Measurements from ENCODE around the gene GPC6.
"Not testable (repeated sequence)": the region's sequence is repeated elsewhere in the genome, so short reads cannot be mapped to it uniquely, and the experiment has no call there.

GPC6 gene

DNA sequence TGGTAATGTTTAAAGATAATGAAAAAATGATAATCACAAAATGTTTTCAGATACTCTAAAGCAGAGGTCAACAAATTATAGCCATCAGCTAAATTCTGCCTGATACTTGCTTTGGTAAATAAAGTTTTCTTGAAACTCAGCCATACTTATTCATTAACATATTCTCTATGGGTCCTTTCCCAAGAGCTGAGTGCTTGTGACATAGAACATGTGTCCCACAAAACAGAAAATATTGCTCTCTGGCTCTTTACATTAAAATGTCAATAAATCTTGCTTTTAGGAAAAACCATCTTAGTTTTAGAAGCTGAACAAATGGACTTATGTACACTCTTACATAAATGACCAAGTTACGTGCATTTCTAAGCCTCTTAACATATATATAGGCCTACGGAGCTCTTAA is 945.8 kb downstream of the GPC6 start:
- no peak for DNase-seq (ENCODE audit: low read depth)

DNA sequence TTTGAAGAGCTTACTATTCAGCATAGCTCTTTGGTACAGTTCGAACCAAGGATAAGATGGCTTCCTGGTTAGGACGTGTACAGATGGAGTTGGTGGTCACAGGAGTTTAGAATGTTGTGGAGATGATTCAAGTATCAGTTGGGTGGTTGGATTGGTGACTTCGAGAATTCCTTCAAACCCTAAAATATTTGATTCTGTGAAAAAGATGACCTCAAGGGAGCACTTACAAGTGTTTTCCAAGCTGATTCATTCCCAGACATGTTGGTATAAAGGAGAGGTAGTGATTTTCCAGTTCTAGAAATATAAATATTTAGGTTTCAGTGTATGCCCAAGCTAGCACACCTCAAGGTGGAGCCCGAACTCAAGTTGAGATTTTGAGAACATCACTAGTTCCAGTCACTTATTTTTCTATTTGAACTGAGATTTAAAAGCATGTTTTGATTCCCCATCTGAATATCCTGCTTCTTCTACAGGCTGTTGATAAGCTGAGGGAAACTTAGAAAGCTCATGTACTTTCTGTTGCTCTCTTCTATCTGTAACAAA is 946.8 kb downstream of the GPC6 start:
- peak; percentile 36 for DNase-seq (ENCODE audit: low read depth)

DNA sequence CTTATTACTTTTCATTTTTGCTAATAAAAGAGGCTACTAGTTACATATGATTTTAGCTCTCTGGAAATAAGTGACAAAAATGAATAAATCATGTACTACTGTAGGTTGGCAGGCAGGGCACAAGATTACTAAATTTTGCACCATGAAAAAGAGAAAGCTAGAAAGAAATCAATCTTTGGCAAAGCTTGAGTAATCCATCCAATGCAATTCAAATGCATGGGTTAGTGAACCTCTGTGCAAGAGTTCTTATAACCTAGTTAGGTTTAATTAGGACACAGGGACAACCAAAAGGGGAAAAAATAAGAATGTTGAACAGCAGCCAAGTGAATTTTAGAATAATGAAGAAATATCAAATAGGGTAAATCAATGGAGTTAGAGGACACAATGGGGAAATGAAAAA is 947.4 kb downstream of the GPC6 start:
- DNase-seq (ENCODE audit: low read depth) = no peak

DNA sequence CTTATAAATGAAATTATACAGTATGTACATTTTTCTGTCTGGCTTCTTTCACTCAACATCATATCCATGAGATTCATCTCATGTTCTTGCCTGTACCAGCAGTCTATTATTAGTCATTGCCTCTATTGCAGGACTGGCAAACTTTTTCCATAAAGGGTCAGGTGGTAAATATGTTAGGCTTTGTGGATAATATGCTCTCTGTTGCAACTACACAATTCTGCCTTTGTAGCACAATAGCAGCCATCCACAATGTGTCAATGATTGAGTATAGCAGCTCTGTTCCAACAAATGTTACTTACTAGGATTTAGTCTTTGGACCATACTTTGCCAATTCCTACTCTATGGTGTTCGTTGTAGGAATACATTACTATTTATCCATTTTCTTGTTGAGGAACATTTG is 948.5 kb downstream of the GPC6 start:
- no peak for DNase-seq (ENCODE audit: low read depth)

DNA sequence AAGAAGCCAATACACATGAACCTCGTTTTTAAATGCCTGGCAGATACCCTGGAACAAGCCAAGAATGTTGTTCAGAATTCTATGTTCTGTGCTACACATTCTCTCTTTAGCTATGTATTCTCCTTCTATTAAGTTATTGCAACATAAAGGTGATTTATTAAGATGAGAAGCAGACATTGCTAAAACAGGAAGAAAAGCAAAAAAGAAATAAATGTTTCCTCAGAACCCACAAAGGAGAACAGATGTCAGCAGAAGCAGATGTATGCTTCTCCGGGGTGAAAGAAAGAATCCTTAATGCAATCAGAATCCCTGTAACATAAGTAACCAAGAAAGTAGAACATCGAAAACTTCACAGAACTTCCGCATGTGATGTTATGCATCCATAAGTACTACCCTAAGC is 950.0 kb downstream of the GPC6 start:
- DNase-seq (ENCODE audit: low read depth) = no peak

DNA sequence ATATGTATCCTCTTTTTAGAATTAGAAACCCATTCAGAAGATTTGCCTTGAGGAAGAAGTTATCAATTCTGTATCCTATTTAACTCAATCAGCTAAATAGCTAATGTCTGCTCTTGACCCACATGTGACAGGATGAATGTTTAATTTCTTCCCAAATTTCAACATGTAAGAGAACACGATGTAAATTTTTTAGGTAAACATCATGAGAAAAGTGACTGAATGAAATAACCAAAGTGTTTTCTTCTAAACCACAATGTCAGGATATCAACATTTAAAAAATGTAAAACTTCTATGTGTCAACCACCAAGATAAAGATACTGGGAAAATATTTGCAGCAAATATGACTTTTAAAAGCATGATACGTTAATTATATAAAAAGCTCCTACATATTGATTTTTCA is 950.4 kb downstream of the GPC6 start:
- no peak for DNase-seq (ENCODE audit: low read depth)

DNA sequence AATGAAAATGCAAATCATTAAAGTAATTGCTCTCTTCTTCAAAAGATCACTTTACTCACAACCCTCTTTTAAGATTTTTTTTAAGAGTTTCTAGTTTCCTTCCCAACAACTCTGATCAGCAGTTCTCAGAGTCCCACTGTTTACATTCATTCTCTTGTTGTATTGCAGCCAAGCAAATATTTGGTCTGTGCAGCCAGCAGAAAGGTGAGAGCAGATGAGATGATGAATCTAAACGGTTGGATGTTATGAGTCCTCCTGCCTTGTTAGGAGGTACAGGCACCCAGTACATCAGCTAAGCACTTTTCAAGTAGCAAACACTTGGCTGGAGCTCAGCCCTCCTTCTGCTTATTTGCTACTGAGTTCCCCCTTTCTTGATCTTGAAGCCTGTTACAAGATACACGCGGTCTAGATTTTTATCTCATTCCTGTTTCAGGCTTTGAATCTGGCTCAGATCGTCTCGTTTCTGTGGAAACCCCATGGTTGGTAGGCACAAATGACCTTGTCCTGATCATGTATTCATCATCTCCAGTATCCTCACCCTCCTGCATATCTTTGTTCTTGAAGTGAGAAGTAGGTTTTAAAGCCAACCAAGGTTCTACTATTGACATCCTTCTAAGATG is 952.1 kb downstream of the GPC6 start:
- DNase-seq (ENCODE audit: low read depth) = no peak

DNA sequence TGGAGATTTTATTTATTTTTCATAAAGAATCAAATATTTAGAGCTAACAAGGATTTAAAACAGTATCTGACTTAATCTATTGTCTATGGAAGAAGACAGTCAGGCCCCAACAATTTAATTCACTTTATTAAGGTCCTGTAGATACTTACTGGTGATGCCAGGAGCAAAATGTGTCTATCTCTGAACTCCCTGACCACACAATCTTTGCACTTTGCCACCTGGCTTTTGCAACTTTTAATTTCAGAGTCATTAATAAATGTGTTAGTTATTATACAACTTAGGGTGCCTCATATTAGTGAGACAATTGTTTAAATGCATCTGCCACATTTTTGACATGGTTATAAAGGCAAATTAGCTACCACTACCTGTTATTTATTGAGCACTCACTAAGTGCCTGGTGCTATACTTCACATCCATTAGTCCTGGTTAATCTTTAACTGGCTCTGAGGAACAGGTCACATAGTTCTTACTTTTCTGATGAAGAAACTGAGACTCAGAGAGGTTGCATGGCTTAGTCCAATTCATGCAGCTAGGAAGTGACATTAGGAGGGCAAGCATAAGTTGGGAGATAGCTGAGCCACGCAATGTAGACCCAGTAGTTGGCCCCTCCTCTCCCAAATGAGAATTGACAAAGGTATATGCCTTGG is 955.0 kb downstream of the GPC6 start:
- no peak for DNase-seq (ENCODE audit: low read depth)

DNA sequence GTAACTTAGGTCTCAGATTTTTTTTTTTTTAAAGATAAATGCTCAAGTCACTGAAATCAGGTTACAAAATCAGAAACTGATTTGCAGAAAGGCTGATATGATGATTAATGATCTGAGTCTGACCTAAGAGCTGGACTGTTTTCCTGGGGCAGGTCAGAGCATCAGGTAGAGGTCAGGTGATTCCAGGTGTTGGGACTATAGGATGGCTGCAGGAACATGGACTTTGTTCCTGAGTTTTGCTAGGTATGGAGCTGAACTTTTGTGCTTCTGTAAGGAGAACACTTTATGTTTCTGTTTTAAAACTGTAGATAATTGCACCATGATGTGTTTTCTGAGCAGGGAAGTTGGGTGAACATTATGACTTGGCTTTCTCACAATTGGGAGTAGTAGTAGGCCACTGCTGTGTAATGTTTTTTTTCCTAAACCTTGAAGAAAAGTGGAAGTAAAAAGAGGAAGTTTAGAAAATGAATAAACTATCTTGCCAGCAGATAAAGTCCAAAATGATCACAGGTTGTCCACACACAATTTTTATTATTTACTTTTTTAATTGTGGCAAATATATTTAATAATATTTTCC is 955.7 kb downstream of the GPC6 start:
- DNase-seq (ENCODE audit: low read depth) = no peak

DNA sequence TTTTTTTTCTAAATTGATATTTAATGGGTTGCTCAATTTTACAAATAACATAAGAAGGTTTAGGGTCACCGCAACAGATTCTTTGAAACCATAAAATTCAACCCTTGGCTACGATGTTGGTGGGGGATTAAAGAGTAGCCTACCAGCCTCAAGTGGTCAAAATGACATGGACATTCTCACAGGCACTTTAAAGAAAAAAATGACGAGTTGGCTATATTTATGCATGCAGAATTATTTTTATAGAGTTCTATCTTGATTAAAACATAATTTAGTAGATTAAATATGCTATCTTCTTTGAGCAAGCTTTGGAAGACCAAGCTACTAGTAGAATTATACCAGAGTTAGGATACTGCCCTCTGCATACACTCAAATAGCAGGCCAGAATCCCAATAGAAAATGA is 959.9 kb downstream of the GPC6 start:
- no peak for DNase-seq (ENCODE audit: low read depth)

DNA sequence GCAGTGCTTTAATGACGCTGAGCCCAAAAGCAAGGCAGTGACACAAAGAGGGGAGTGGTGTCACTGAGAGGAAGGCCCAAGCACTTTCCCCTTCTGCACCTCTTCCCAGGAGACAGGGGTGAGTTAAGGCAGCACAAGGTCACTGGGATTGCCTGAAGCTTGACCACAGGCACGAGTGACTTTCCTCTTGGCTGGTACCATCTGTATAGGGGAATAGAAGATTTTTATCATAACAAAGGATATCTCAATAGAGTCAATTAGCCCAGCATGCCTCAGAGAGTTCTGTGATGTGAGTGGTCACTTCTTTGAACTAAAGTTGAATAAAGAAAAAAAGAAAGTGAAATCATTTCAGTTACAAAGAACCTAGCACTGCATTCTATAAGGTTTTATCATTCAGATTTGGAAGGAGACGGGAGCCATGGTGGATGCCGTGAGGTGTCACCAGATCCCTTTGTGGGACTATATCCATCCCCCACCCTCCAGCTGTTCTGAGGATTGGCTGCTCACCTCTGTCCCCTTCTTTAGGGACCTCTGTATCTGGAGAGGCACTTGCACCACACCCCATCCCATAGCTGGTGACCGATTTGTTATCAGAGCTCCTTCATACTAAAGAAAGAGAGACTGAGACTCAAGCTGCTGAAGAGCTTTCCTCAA is 961.7 kb downstream of the GPC6 start:
- no peak for DNase-seq (ENCODE audit: low read depth)

DNA sequence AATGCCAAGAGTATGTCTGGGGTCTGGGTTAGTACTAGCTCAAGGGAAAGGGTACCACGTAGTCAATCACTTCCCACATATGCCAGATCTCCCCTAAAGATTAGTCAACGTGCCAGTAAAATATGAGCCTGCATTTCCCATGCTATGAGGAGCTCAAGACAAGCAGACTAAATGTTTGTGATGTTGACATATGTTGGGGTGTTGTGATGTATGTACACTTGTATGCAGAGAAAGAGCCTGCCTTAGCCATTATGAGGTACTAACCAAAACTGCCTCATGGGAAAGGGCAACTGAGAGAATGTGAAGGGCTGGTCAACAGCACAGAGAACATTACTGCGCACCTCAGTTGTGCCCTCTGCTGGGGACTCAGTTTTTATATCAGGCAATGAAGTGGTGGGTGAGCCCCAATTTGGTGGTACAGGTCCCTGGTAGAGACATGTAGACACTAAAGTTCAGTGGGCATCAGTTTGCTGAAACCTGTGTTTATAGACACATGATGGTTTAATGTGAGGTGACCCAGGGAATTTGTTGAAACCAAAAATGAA is 965.9 kb downstream of the GPC6 start:
- no peak for DNase-seq (ENCODE audit: low read depth)

DNA sequence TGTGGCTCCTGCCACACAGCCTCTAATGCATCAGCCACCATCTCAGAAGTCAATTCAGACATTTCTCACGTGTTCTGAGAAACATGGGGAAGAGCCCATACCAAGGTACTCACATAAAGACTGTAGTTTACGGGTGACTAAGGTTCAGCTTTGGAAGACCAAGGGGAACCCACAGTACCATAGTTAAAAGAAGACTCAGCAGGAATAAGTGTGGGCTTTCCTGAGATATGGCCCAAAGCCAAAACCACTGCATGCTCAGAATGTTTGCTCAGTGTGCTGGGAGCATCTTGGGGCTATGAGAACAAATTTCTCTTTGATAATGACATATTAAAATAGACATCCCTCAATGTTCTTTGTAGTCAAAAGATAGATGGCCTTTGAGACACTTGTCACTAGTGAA is 969.1 kb downstream of the GPC6 start:
- DNase-seq (ENCODE audit: low read depth) = peak; percentile 79

DNA sequence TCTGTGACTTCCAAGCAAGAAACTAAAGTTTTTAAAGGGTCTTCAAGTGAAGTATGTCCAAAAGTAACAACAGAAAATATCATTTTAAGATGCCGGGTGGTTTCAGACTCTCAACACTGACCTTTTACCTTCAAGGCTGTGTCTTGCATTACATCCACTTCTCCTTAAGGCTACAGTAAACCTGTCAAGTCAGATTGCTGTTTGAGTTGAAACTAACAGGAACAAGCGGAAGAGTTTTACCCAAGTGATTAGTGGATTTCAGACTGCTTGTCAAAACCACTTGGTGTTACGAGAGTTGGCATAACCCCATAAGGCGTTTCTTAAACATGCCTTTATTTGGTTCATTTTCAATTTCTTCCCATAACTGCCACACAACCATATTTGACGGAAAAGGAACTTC is 969.8 kb downstream of the GPC6 start:
- DNase-seq (ENCODE audit: low read depth) = no peak

DNA sequence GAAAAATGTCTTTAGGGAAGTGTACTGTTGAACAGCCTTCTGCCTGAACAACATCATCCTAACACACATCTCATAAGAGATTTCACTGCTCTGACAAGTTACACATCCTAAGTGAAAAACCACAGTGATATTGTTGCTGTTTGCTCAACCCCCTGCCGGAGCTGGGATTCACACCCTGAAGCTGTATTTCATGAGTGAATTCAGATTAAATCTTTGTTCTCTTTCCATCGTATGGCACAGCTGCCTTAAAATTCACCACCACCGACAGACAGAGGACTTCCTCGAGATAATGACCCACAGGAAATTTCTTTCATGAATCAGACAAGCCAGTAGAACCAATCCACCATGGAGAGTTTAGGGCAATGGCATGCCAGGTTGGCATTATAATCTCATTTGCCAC is 972.1 kb downstream of the GPC6 start:
- no peak for DNase-seq (ENCODE audit: low read depth)

DNA sequence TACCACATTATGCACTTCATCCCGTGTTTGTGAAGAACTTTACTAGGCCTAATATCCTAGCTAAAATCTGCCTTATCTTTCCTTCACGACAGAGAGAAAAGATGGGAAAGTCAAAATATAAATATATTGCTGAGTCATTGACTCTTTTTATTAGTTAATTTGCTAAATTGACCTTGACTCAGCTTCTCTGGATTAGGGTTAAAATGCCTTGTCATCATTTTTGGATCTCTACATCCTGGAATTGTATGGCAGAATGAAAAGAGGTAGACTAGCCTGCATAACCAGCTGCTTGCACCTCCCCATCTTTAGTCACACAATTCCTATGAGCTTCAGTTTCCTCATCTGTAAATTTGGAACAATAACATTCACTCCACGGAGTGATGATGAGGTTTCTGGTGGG is 972.5 kb downstream of the GPC6 start:
- DNase-seq (ENCODE audit: low read depth) = no peak

DNA sequence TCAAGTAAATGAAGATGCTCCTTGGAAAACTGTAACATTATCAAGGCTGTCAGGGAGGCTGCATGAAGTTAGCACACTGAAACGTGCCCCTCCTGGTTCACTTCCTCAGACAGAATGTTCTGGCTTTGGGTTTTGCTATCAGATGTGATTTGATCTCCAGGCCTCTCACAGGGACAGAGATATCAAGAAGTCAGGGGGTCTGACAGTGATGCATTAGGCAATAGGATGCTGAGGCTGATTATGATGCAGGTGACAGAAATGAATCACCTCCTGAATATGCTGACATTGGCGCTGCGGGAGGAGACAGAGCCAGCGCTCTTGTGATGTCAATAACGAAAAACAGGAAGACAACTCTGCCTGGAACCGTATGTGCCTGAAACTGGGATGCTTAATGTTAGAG is 974.4 kb downstream of the GPC6 start:
- no peak for DNase-seq (ENCODE audit: low read depth)

DNA sequence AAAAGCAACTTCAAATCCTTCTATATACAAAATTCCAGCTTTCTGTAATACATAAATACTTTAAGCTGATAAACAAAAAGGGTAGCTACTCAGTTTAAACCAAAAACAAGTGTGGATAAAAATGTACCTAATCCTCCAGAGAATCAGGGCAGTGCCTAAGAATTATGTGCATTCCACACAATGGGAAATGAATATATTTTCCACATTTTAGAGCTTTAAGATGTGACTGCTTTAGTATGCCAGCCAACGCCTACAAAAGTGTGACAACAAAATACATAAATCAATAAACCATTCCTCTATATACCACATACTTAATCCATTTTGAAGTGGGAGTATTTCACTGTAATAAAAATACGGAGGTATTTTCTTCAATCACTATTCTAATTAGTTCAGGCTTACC is 977.6 kb downstream of the GPC6 start:
- no peak for DNase-seq (ENCODE audit: low read depth)

DNA sequence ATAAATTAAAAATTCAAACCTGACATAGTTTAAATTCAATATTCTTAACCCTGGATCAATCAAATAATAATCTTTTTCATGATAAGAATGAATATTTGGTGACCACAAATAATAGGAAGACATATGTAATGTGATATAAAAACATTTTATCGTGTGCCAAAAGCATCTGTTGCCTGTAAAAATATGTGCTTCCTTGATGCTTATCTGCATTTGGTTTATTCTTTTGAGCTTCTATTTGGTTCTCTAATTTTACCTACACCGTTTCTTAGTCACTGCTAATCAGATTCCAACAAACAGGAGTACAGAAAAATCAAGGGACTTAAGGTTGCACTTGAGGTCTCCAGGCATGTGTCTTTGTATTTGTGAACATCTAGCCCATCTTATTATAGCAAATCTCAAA is 978.3 kb downstream of the GPC6 start:
- DNase-seq (ENCODE audit: low read depth) = no peak

DNA sequence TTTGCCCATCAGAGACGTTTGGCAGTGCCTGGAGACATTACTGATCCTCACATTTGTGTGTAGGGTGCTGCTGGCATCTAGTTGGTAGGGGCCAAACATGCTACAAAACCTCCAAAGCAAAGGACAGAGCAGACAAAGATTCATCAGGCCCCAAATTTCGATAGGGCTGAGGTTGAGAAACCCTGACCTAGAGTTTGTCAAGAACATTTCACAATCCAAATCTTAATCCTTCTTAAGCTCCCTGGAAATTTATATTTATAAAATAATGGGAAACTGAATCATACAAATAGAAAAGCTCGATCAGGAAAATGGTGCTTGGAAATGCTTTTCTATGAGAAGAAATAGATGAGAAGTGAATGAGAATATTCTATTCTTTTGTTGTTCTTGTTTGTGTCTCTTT is 979.3 kb downstream of the GPC6 start:
- DNase-seq (ENCODE audit: low read depth) = no peak

DNA sequence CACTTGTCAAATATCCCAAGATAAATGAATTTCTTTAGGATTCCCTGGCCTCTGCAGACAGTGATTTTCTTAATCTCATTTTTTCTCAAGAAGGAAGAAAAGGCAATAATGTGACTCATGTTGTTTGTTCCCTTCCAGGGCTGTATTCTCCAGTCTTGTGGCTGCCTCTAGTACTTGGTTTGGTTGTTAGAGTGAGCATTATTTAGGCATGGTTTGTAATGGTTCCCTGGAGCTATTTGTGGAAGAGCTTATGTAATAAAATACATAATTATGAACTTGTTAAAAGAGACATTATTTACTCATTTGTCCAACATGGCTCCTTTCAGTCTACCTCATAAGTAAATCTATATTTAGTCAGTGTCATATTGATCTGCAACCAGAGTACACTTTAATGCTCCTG is 982.5 kb downstream of the GPC6 start:
- DNase-seq (ENCODE audit: low read depth) = no peak

DNA sequence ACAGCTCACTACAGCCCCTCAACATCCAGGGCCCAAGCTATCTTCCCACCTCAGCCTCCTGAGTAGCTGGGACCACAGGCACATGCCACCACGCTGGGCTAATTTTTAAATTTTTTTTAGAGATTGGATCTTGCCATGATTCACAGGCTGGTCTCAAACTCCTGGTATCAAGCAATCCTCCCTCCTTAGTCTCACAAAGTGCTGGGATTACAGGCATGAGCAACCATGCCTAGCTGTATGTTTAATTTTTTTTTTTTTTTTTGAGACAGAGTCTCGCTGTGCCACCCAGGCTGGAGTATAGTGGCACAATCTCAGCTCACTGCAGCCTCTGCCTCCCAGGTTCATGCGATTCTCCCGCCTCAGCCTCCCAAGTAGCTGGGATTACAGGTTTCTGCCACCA is 983.3 kb downstream of the GPC6 start:
- DNase-seq (ENCODE audit: low read depth) = not testable (repeated sequence)

DNA sequence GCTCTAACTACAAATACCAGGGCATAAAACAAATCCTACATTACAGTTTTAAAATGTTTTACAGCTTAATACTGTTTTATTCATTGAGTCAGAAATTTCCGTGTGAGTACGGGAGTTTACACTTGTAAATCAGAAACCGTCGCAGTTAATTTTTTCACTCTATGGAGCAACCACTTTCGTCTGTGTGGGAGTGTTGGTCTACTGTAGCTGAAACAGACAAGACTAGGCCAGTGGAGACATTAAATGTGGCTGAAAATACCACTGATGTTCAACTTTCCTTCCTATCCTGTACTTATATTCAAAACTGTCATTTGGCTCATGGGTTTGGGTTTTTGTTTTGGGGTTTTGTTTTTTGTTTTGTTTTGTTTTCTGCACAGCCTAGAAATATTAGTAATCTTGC is 984.2 kb downstream of the GPC6 start:
- DNase-seq (ENCODE audit: low read depth) = no peak
